Measurements from ENCODE around the gene TARM1. TPM values are rescaled to one million over a fixed set of nuclear protein-coding genes. Genes with fewer than 3 reads are reported as not detected.

Gene TARM1
- total RNA-seq, 2 experiments from 2014 or later = not detected

Other genes starting within 250 kb of the TARM1 start
- 100 to 1,000 TPM; 107 to 122 TPM for gene MYADM, start 213.5 kb downstream of the TARM1 start, total RNA-seq
- under 1 TPM; 0.40 to 0.45 TPM for gene PRKCG, start 199.2 kb downstream of the TARM1 start, total RNA-seq
- gene CACNG7, start 172.1 kb downstream of the TARM1 start, total RNA-seq = not detected
- not detected for gene CACNG8, start 118.4 kb downstream of the TARM1 start, total RNA-seq
- not detected for gene CACNG6, start 89.7 kb downstream of the TARM1 start, total RNA-seq
- gene VSTM1, start 17.5 kb downstream of the TARM1 start, total RNA-seq = not detected
- gene OSCAR, start 19.4 kb upstream of the TARM1 start, total RNA-seq = under 1 TPM; 0.15 to 0.32 TPM
- 100 to 1,000 TPM; 128 to 148 TPM for gene NDUFA3, start 21.5 kb upstream of the TARM1 start, total RNA-seq
- gene TFPT, start 34.3 kb upstream of the TARM1 start, total RNA-seq = 10 to 100 TPM; 39.5 to 42.4 TPM
- gene PRPF31, start 34.4 kb upstream of the TARM1 start, total RNA-seq = 10 to 100 TPM; 74.1 to 83.8 TPM
- gene CNOT3, start 56.4 kb upstream of the TARM1 start, total RNA-seq = 10 to 100 TPM; 63.7 to 64.8 TPM
- 1 to 10 TPM; 7.6 to 9.1 TPM for gene LENG1, start 78.4 kb upstream of the TARM1 start, total RNA-seq
- 1 to 10 TPM; 4.6 to 4.9 TPM for gene TMC4, start 91.8 kb upstream of the TARM1 start, total RNA-seq
- gene MBOAT7, start 108.2 kb upstream of the TARM1 start, total RNA-seq = 10 to 100 TPM; 56.0 to 61.0 TPM
- 10 to 100 TPM in 1 of 2 experiments, 1 to 10 TPM in 1; 7.9 to 10.2 TPM for gene TSEN34, start 109.9 kb upstream of the TARM1 start, total RNA-seq
- gene RPS9, start 119.5 kb upstream of the TARM1 start, total RNA-seq = 1,000 to 10,000 TPM; 1,257 to 1,351 TPM
- 1 to 10 TPM in 1 of 2 experiments, under 1 TPM in 1; 0.62 to 2.0 TPM for gene LILRB3, start 141.6 kb upstream of the TARM1 start, total RNA-seq
- under 1 TPM; 0.37 to 0.45 TPM for gene LILRA6, start 161.4 kb upstream of the TARM1 start, total RNA-seq
- gene LILRB5, start 175.9 kb upstream of the TARM1 start, total RNA-seq = not detected
- gene LILRB2, start 199.7 kb upstream of the TARM1 start, total RNA-seq = not detected
- not detected for gene LILRA5, start 231.8 kb upstream of the TARM1 start, total RNA-seq